IMR-90 (cell line): ENCODE results near the gene CORO1C.

ENCODE experiments used
- CTCF ChIP-seq: conservative IDR thresholded peaks from 2 replicates; pipeline ENCODE4 v1.5.1; 2012; ENCODE audit warnings: mild to moderate bottlenecking, low read depth, low read length, improper control_type of control experiment
- MXI1 ChIP-seq: IDR thresholded peaks from 2 replicates; pipeline ENCODE4 v1.6.1; 2012; ENCODE audit warnings: low read depth, mild to moderate bottlenecking, low read length, moderate library complexity, borderline replicate concordance
- POLR2A ChIP-seq: IDR thresholded peaks from 2 replicates; pipeline ENCODE4 v1.6.1; 2012; ENCODE audit warnings: mild to moderate bottlenecking, low read depth, low read length
- RAD21 ChIP-seq: IDR thresholded peaks from 2 replicates; pipeline ENCODE4 v1.6.1; 2012; ENCODE audit warnings: low read length, improper control_type of control experiment
- RFX5 ChIP-seq: IDR thresholded peaks from 2 replicates; pipeline ENCODE4 v1.8.0; 2012; ENCODE audit warnings: low read depth, mild to moderate bottlenecking, low read length, moderate library complexity
- USF2 ChIP-seq: fragments of 150-350 bp; IDR thresholded peaks from 2 replicates; pipeline ENCODE4 v1.6.1; 2017; ENCODE audit warnings: mild to moderate bottlenecking, antibody characterized with exemption, low read length, low read depth

GRCh38 chr12:108757856-108758255, 26.5 kb upstream of the CORO1C start:
- TF ChIP-seq USF2 (no peak), CTCF (no peak), RFX5 (no peak), RAD21 (no peak), MXI1 (no peak), POLR2A (no peak)
